Eye (tissue), 1 donor: ENCODE results near the gene RABEP1.

Source experiments
- DNase-seq: peaks from one replicate; pipeline ENCODE4 v3.0.0-alpha.2; 2015

RABEP1 gene

GRCh38 chr17:5282642-5283217 is 646 bp downstream of the RABEP1 start:
- DNase-seq: peak; percentile 52

GRCh38 chr17:5283571-5284315 is 1.7 kb downstream of the RABEP1 start:
- DNase-seq: no peak

DNA sequence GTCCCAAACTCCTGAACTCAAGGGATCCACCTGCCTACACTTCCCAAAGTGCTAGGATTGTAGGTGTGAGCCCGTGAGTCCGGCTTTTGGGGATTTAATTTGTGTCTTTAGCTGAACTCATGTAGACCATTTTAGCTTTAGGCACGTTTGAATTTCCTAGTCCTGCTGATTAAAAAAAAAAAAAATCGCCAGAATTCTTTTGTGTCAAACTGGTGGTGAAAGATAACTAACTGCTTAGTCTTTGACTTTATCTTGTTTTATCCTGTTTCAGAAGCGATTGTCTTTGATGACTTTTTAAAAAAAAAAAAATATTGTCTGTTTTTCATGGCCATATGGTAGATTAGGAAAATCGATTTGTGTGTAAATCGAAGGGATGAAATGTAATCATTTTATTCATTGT is 2.6 kb downstream of the RABEP1 start:
- no peak for DNase-seq

DNA sequence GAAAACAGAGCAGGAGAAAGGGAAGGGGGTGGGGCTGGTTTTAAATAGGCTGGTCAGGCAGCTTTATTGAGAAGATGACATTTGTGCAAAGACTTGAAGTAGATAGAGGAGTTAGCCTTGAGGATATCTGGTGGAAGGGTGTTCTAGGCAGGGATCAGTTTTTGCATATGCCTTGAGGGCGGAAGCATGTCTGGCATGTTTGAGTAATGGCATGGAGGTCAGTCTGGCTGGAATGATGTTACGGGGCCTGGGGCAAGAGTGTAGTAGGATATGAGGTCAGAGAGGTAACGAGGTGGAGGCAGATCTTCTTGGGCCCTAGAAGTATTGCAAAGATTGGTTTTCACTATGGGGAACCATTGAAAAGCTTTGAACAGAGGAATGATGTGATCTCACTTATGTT is 4.8 kb downstream of the RABEP1 start:
- no peak for DNase-seq

DNA sequence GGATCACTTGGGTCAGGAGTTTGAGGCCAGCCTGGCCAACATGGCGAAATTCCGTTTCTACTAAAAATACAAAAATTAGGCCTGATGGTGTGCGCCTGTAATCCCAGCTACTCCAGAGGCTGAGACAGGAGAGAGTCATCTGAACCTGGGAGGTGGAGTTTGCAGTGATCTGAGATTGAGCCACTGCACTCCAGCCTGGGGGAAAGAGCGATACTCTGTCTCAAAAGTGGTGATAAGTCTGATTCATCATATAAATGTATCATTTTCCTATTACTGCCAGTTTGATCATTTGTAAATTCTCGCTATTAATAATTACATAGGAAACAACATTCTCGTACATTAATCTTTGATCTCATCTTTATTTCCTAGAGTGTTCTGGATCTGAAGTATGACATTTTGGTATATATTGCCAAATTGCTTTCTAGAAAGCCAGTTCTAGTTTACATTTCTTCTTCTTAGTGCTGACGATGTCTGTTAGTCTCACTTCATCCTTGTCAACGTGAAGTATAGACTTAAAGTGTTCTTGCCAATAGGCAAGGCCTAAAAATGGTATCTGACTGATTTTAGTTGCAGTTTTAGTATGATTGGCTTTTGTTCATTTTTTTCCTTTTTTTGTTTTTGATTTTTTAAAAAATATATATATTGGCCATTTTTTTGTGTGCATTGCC is 9.7 kb downstream of the RABEP1 start:
- no peak for DNase-seq

DNA sequence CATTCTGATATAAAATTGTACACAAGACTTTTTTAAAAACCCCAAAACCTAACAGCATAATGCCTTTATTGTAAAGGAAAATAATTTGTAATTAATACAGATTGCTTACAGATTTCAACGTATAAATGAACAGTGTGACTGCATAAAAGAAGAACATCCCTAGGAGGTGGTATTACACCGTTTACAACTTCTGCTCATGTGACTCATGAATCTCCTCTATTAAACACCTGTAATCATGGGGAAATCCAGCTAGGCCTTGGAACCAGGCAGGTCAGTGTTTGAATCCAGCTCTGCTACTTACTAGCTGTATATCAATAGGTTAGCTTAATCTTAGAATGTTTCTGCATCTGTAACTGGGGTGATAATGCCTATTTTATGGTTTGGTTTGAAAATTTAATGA is 15.2 kb downstream of the RABEP1 start:
- no peak for DNase-seq

- no peak for DNase-seq
Observed at GRCh38 chr17:5299383-5299782, 17.3 kb downstream of the RABEP1 start.

DNA sequence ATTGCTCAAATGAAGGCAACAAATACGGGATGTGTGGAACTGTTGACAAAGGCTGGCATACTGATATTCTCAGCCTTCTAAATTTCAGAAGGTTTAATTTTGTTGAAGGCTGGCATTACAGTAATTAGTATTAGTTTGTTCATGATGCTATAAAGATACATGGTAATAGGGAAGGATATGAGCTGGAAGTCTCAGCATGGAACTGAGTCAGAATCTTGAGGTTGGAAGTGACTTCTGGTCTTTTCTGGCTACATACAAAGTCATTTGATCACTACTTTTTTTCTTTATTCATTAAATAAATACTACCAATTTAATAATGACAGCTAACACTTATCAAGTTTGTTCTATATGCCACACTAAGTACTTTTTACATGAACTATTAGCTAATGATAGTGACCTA is 22.6 kb downstream of the RABEP1 start:
- DNase-seq: no peak

GRCh38 chr17:5309851-5310250 is 27.8 kb downstream of the RABEP1 start:
- no peak for DNase-seq

- no peak for DNase-seq
Observed at GRCh38 chr17:5325851-5326250, 43.8 kb downstream of the RABEP1 start.

- DNase-seq: no peak
Observed at GRCh38 chr17:5329784-5330557, 47.9 kb downstream of the RABEP1 start.

GRCh38 chr17:5330981-5331380 is 48.9 kb downstream of the RABEP1 start:
- DNase-seq: no peak

GRCh38 chr17:5331506-5331905 is 49.4 kb downstream of the RABEP1 start:
- DNase-seq: no peak

DNA sequence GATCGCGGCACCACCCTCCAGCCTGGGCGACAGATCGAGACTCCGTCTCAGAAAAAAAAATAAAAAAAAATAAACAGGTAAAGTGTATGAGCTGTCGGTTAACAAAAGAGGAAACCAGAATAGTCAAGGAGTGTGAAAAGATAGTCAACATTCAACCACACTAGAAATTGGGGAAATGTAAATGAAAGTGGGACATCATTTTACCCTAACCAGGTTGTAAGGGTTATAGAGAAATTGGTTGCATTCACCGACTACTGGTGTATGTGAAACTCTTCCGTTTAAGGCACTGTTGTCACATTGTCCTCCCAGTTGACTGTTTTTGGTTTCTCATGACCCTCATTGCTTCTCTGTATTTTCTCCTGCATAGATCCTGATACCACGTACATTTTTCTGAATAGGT is 62.8 kb downstream of the RABEP1 start:
- DNase-seq: no peak

DNA sequence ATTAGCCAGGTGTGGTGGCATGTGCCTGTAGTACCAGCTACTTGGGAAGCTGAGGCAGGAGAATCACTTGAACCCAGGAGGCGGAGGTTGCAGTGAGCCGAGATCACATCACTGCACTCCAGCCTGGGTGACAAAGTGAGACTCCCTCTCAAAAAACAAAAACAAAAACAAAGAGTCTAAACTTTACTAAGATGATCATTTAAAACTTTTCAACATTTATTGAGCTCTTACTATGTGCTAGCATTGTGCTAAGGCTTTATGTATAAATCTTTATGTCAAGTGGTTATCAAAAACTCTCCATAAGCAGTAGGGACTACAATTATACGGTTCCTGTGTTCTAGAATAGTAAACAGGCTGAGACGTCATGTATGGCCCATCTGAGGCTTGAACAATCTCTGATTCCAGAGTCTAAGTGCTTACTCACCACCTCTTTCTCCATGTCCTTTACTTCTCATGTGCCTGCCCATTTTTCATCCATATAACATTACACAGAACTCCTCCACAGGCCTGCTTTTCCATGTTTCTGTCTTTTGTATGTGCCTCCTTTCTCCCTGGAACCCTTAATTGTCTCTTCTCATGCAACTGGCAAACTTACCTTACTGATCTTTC is 70.7 kb downstream of the RABEP1 start:
- DNase-seq: no peak

DNA sequence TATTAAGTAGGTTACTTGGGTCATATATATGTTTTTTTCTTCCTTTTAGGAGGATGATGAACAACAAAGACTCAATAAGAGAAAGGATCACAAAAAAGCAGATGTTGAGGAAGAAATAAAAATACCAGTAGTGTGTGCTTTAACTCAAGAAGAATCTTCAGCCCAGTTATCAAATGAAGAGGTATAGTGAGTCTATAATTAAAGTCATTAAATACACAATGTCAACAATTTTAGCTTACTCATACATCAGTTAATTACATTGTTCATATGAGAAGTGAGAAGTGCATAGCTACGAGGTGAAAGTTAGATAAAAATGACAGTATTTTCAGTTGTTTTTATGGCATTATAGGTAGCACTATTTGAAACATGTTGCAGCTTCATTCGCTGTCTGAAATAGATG is 72.2 kb downstream of the RABEP1 start:
- DNase-seq: no peak

- DNase-seq: no peak
Observed at GRCh38 chr17:5354886-5355415, 72.9 kb downstream of the RABEP1 start.

- peak; percentile 8 for DNase-seq
Observed at GRCh38 chr17:5355421-5356129, 73.5 kb downstream of the RABEP1 start.

DNA sequence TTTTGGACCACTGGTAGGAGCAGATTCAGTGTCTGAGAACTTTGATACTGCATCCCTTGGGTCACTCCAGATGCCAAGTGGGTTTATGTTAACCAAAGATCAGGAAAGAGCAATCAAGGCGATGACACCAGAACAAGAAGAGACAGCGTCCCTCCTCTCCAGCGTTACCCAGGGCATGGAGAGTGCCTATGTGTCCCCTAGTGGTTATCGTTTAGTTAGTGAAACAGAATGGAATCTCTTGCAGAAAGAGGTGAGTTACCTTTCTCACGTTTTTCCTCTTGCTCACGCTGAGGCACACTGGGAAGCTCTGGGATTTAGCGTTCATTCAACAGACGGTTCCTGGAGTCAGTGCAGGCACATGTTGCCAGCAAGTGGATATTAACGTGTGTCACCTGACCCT is 79.3 kb downstream of the RABEP1 start:
- no peak for DNase-seq

- DNase-seq: no peak
Observed at GRCh38 chr17:5362162-5362811, 80.2 kb downstream of the RABEP1 start.

GRCh38 chr17:5364156-5364555 is 82.1 kb downstream of the RABEP1 start:
- DNase-seq: no peak

DNA sequence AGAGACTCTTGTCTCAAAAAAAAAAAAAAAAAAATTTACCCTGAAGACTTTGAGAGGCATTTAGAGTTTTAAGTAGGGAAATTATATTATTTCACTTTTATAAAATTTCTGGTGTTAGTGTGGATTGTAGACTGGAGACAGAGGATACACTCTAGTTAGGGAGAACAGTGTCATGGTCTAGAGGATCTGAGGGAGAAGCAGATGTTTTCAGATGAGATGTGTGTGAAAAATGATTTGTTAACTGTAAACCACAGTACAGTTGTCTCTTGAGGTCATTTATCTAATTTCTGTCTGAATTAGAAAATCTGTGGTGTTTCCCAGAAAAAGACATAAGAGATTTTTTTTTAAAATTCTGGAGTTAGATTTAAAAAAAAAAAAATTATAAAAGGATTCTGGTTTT is 82.6 kb downstream of the RABEP1 start:
- DNase-seq: no peak
